HEK293 (cell line): Measurements from ENCODE around the gene CDC42EP1.

Experiments
- YY1 ChIP-seq: fragments of 450-650 bp; formaldehyde crosslinking; IDR thresholded peaks from 2 replicates; pipeline ENCODE4 v1.5.1; 2018; ENCODE audit warnings: missing biosample characterization, missing genetic modification characterization
- ZBTB17 ChIP-seq: fragments of 450-650 bp; formaldehyde crosslinking; IDR thresholded peaks from 2 replicates; pipeline ENCODE4 v1.5.1; 2016; ENCODE audit warnings: missing biosample characterization, missing genetic modification characterization
- ZFHX2 ChIP-seq: fragments of 450-650 bp; formaldehyde crosslinking; conservative IDR thresholded peaks from 2 replicates; pipeline ENCODE4 v1.5.1; 2016; ENCODE audit warnings: missing biosample characterization, missing genetic modification characterization
- ZNF169 ChIP-seq: fragments of 450-650 bp; formaldehyde crosslinking; IDR thresholded peaks from 2 replicates; pipeline ENCODE4 v1.5.1; 2016; ENCODE audit warnings: missing biosample characterization, missing genetic modification characterization
- ZNF18 ChIP-seq: fragments of 450-650 bp; formaldehyde crosslinking; IDR thresholded peaks from 2 replicates; pipeline ENCODE4 v1.5.1; 2016; ENCODE audit warnings: missing biosample characterization, missing genetic modification characterization
- ZNF639 ChIP-seq: fragments of 450-650 bp; formaldehyde crosslinking; IDR thresholded peaks from 2 replicates; pipeline ENCODE4 v1.5.1; 2016; ENCODE audit warnings: missing biosample characterization, missing genetic modification characterization
- TF ChIP-seq, protein P1 (sequence below): fragments of 450-650 bp; formaldehyde crosslinking; IDR thresholded peaks from 2 replicates; pipeline ENCODE4 v1.5.1; 2016; ENCODE audit warnings: missing biosample characterization, missing genetic modification characterization

DNA sequence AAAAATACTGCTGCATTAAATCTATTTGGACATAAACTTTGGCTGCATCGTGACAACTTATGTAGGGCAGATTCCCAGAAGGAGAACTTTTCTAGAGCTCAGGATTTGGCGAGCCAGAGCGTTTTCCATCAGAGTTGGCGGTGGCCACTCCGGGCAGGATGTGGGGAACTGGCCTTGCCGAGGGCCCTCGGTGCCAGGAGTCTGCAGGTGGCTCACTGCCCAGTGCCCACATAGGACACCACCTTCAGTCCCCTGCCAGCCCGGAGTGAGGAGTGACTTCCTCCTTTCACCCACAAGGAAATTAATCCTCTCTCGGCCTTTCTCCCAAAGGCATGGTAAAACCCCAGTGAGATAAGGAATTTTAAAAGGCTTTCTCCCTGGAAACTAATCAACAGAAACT lies 21.2 kb downstream of the CDC42EP1 start:
- TF ChIP-seq ZNF18: no peak
- TF ChIP-seq, protein P1, sequence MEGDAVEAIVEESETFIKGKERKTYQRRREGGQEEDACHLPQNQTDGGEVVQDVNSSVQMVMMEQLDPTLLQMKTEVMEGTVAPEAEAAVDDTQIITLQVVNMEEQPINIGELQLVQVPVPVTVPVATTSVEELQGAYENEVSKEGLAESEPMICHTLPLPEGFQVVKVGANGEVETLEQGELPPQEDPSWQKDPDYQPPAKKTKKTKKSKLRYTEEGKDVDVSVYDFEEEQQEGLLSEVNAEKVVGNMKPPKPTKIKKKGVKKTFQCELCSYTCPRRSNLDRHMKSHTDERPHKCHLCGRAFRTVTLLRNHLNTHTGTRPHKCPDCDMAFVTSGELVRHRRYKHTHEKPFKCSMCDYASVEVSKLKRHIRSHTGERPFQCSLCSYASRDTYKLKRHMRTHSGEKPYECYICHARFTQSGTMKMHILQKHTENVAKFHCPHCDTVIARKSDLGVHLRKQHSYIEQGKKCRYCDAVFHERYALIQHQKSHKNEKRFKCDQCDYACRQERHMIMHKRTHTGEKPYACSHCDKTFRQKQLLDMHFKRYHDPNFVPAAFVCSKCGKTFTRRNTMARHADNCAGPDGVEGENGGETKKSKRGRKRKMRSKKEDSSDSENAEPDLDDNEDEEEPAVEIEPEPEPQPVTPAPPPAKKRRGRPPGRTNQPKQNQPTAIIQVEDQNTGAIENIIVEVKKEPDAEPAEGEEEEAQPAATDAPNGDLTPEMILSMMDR (tag by site-specific recombination): no peak
- no peak for TF ChIP-seq ZNF639 (tag by site-specific recombination)
- no peak for TF ChIP-seq ZFHX2 (tag by site-specific recombination)
- no peak for TF ChIP-seq ZNF169 (tag by site-specific recombination)
- TF ChIP-seq YY1 (tag by site-specific recombination): no peak
- no peak for TF ChIP-seq ZBTB17 (tag by site-specific recombination)
